ENCODE data around the gene SIPA1L2. TPM values are rescaled to one million over a fixed set of nuclear protein-coding genes. Genes with fewer than 3 reads are reported as not detected.

SIPA1L2 gene
- total and polyA plus RNA-seq, 2 of the 4 experiments (the other 2 are of a cell fraction): 7.1 to 13.4 TPM

DNA sequence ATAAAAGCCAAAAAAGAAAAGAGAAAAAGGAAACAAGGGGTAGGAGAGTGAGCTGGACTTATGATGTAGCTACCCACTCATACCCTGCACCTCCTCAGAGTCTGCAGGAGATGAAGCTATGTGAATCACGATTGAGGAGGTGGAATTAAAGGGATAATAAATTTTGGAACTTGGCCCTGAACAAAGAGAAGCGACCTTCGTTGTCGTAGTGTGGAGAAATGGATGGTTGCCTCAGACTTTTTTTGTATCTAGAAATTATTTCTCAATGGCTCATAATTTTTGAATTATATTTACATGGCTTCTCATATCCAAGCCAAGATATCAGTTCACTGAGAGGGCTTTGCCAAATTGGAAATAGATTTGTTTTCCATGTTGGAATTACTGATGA is 37.8 kb upstream of the SIPA1L2 start:
- no peak overlapping the region for H3K4ac ChIP-seq (ENCODE audit: low read depth, low read length)

More for the DNA sequence above, 37.8 kb upstream of the SIPA1L2 start:
- Histone ChIP-seq H3K23ac (ENCODE audit: low read depth, low read length) (no peak overlapping the region), H3K4me1 (ENCODE audit: control insufficient read depth, insufficient read depth, low read length) (peaks cover 2% of the 10 kb centered on the region; the same call in 1 of the 2 replicates), H2AK5ac (ENCODE audit: low read depth, low read length) (no peak overlapping the region), H3K36me3 (ENCODE audit: control insufficient read depth, insufficient read depth, low read length) (no peaks in the 10 kb centered on the region), H2AFZ (replicated peaks; ENCODE audit: low read length, poor library complexity) (no peak overlapping the region), H2BK5ac (ENCODE audit: low read depth, low read length, poor library complexity, severe bottlenecking) (no peak overlapping the region), H3K56ac (ENCODE audit: extremely low read depth, insufficient read depth, low read length) (no peak overlapping the region), H2BK20ac (ENCODE audit: low read depth, low read length) (no peak overlapping the region), H2BK120ac (ENCODE audit: low read depth, low read length) (no peak overlapping the region), H4K20me1 (ENCODE audit: insufficient read depth, low read length) (no peaks in the 10 kb centered on the region), H3K4me3 (ENCODE audit: insufficient read depth, low read depth, low read length) (no peak overlapping the region), H3K9me1 (ENCODE audit: insufficient read depth, low read length) (no peaks in the 10 kb centered on the region), H3K4me2 (ENCODE audit: low read depth, low read length) (peak overlapping the region; percentile 79), H4K91ac (ENCODE audit: insufficient read depth, low read depth, low read length) (no peak overlapping the region), H3K18ac (ENCODE audit: low read depth, low read length) (no peak overlapping the region), H3K14ac (replicated peaks; ENCODE audit: low read depth, low read length) (no peak overlapping the region), H4K8ac (ENCODE audit: low read depth in 2 of 2, low read length in 2 of 2) (no peak overlapping the region), H4K5ac (ENCODE audit: low read depth, low read length) (no peak overlapping the region; the same call in 1 of the 2 replicates), H3K9ac (ENCODE audit: low read depth, low read length) (no peak overlapping the region), H3K9me3 (ENCODE audit: control insufficient read depth, insufficient read depth, low read length) (no peaks in the 10 kb centered on the region), H3K79me1 (ENCODE audit: low read depth in 1 of 2, low read length in 2 of 2) (no peaks in the 10 kb centered on the region), H2AK9ac (replicated peaks; ENCODE audit: low read depth, low read length, poor library complexity) (no peak overlapping the region), H3K27me3 (ENCODE audit: control insufficient read depth, insufficient read depth, low read length) (no peaks in the 10 kb centered on the region), H3K27ac (ENCODE audit: insufficient read depth, low read length) (no peak overlapping the region), H2BK15ac (ENCODE audit: low read depth, low read length) (no peak overlapping the region)
- DNase-seq (peak; percentile 25), ATAC-seq (ENCODE audit: low read depth) (peak; percentile 48; the same call in 1 of the 2 replicates)
- no peak for TF ChIP-seq SMC3 (IDR thresholded peaks at IDR 0.05; ENCODE audit: low read depth, low read length)
- TF ChIP-seq, protein P1, sequence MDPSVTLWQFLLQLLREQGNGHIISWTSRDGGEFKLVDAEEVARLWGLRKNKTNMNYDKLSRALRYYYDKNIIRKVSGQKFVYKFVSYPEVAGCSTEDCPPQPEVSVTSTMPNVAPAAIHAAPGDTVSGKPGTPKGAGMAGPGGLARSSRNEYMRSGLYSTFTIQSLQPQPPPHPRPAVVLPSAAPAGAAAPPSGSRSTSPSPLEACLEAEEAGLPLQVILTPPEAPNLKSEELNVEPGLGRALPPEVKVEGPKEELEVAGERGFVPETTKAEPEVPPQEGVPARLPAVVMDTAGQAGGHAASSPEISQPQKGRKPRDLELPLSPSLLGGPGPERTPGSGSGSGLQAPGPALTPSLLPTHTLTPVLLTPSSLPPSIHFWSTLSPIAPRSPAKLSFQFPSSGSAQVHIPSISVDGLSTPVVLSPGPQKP (IDR thresholded peaks at IDR 0.05; ENCODE audit: borderline replicate concordance, low read depth, low read length): no peak
- no peak for TF ChIP-seq MAFK (IDR thresholded peaks at IDR 0.05; ENCODE audit: low read depth, low read length)
- TF ChIP-seq MXI1 (IDR thresholded peaks at IDR 0.05; ENCODE audit: borderline replicate concordance, low read depth, low read length): no peak
- TF ChIP-seq CHD1 (IDR thresholded peaks at IDR 0.05; ENCODE audit: low read depth, low read length): no peak
- TF ChIP-seq RAD21 (IDR thresholded peaks at IDR 0.05; ENCODE audit: low read length): no peak
- TF ChIP-seq FOS (IDR thresholded peaks at IDR 0.05; ENCODE audit: low read depth, low read length): no peak
- no peak for TF ChIP-seq NFE2L2 (IDR thresholded peaks at IDR 0.05; ENCODE audit: low read depth, low read length)
- TF ChIP-seq CEBPB (IDR thresholded peaks at IDR 0.05; ENCODE audit: low read depth, low read length): no peak
- no peak for TF ChIP-seq BHLHE40 (IDR thresholded peaks at IDR 0.05; ENCODE audit: low read depth, low read length)
- TF ChIP-seq, protein P2, sequence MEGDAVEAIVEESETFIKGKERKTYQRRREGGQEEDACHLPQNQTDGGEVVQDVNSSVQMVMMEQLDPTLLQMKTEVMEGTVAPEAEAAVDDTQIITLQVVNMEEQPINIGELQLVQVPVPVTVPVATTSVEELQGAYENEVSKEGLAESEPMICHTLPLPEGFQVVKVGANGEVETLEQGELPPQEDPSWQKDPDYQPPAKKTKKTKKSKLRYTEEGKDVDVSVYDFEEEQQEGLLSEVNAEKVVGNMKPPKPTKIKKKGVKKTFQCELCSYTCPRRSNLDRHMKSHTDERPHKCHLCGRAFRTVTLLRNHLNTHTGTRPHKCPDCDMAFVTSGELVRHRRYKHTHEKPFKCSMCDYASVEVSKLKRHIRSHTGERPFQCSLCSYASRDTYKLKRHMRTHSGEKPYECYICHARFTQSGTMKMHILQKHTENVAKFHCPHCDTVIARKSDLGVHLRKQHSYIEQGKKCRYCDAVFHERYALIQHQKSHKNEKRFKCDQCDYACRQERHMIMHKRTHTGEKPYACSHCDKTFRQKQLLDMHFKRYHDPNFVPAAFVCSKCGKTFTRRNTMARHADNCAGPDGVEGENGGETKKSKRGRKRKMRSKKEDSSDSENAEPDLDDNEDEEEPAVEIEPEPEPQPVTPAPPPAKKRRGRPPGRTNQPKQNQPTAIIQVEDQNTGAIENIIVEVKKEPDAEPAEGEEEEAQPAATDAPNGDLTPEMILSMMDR (conservative IDR thresholded peaks at IDR 0.05; ENCODE audit: low read depth, low read length): no peak
- TF ChIP-seq, protein P3, sequence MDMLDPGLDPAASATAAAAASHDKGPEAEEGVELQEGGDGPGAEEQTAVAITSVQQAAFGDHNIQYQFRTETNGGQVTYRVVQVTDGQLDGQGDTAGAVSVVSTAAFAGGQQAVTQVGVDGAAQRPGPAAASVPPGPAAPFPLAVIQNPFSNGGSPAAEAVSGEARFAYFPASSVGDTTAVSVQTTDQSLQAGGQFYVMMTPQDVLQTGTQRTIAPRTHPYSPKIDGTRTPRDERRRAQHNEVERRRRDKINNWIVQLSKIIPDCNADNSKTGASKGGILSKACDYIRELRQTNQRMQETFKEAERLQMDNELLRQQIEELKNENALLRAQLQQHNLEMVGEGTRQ (IDR thresholded peaks at IDR 0.05; ENCODE audit: low read depth, low read length): no peak
- TF ChIP-seq RCOR1 (IDR thresholded peaks at IDR 0.05; ENCODE audit: insufficient replicate concordance, low read length): no peak
- no peak for TF ChIP-seq RFX5 (IDR thresholded peaks at IDR 0.05; ENCODE audit: low read depth, low read length)
- no peak for TF ChIP-seq MAZ (IDR thresholded peaks at IDR 0.05; ENCODE audit: borderline replicate concordance, low read depth, low read length)
- TF ChIP-seq POLR2A (IDR thresholded peaks at IDR 0.05; ENCODE audit: low read depth, low read length): no peak
- BruUV-seq (replicated peaks): no TSS peak
- intact Hi-C loops (cut with micrococcal nuclease): no loop called here
- dilution Hi-C loops (cut with HindIII; ENCODE audit: low sequenced_read_pairs, unreplicated experiment): no loop called here
- in situ Hi-C loops (cut with MboI; ENCODE audit: low sequenced_read_pairs): no loop called here
- ChIA-PET POLR2A (ENCODE audit: unreplicated experiment) (no interaction called here), CTCF (no interaction called here)
- no CpG with 5 or more reads among the region's 4 CpGs for WGBS, 2 experiments (ENCODE audit: extremely low coverage in 2 of 2, insufficient read length in 1 of 2)

All from IMR-90 (cell line).